GM12878 (cell line): ENCODE data around the gene SETD5. TPM values are rescaled to one million over a fixed set of nuclear protein-coding genes. Genes with fewer than 3 reads are reported as not detected.

Experiments used
- ATAC-seq: fragments of 200-7000 bp; cut with Tn5 transposase; 3 replicates; pipeline ENCODE4 v1.9.1; 2020; ENCODE audit warnings: mild to moderate bottlenecking, moderate library complexity
- BruUV-seq: library from RNA; stranded (reverse); fragments of 400-500 nt; replicated peaks from 2 replicates; lab custom pipeline; 2021; lab: Mats Ljungman, UMichigan
- CTCF ChIA-PET: fragments of 300-600 bp; sonication (Branson Sonifier 250); formaldehyde crosslinking; extraction: SDS; loops from one replicate; lab custom pipeline; 2021; ENCODE audit warnings: inconsistent platforms; lab: Yijun Ruan, JAX
- POLR2A ChIA-PET: fragments of 350-600 bp; formaldehyde crosslinking; extraction: SDS; loops from one replicate; lab custom pipeline; 2021; ENCODE audit warnings: inconsistent platforms; lab: Charles Lee
- RAD21 ChIA-PET: fragments of 300-600 bp; sonication (Branson Sonifier 250); formaldehyde crosslinking; loops from one replicate; lab custom pipeline; 2023; ENCODE audit warnings: antibody characterized with exemption; ENCODE audit not compliant: unreplicated experiment; lab: Charles Lee
- SMC1A ChIA-PET: fragments of 300-600 bp; sonication (Branson Sonifier 250); formaldehyde crosslinking; loops from one replicate; lab custom pipeline; 2023; ENCODE audit not compliant: unreplicated experiment, uncharacterized antibody; lab: Charles Lee
- DNase-seq: peaks from one replicate; pipeline ENCODE4 v3.0.0-alpha.2; 2011; ENCODE audit warnings: low read depth, low spot score
- FAIRE-seq: peaks from 3 replicates; lab custom pipeline; 2011; peaks lifted over from hg19 to GRCh38; lab: Jason Lieb, UNC
- H2AFZ ChIP-seq: 2 replicates; pipeline ENCODE4 v1.6.0; 2011; ENCODE audit warnings: low read depth, low read length, control low read depth; ENCODE audit not compliant: control insufficient read depth
- H3K27ac ChIP-seq: 2 replicates; pipeline ENCODE4 v1.5.1; 2011; ENCODE audit warnings: control low read depth; ENCODE audit not compliant: control insufficient read depth, insufficient read depth
- H3K27me3 ChIP-seq, 2 experiments: replicated peaks in 1 of 2; 2 replicates each; pipeline versions ENCODE4 v1.6.0 to v1.6.1; 2011; ENCODE audit warnings: low read length in 1 of 2; ENCODE audit not compliant: control insufficient read depth in 2 of 2, insufficient read depth in 2 of 2
- H3K36me3 ChIP-seq, 2 experiments: 2 replicates each; pipeline ENCODE4 v1.5.1; 2011; ENCODE audit warnings: low read length in 1 of 2; ENCODE audit not compliant: control insufficient read depth in 2 of 2, insufficient read depth in 2 of 2
- H3K4me1 ChIP-seq: 2 replicates; pipeline ENCODE4 v1.6.1; 2011; ENCODE audit warnings: mild to moderate bottlenecking, low read length, moderate library complexity, mixed read lengths; ENCODE audit not compliant: control insufficient read depth, insufficient read depth
- H3K4me2 ChIP-seq: 2 replicates; pipeline ENCODE4 v1.6.0; 2011; ENCODE audit warnings: control low read depth; ENCODE audit not compliant: control insufficient read depth, insufficient read depth
- H3K4me3 ChIP-seq: fragments of 200-600 bp; sonication (generic); 2 replicates; pipeline ENCODE4 v1.5.1; 2016
- H3K79me2 ChIP-seq: 2 replicates; pipeline ENCODE4 v1.6.0; 2011; ENCODE audit warnings: low read length; ENCODE audit not compliant: control insufficient read depth, insufficient read depth
- H3K9ac ChIP-seq: 2 replicates; pipeline ENCODE4 v1.8.0; 2011; ENCODE audit warnings: low read length, control low read depth, mixed read lengths; ENCODE audit not compliant: control insufficient read depth, insufficient read depth
- H3K9me3 ChIP-seq: replicated peaks from 3 replicates; pipeline ENCODE4 v1.5.1; 2011; ENCODE audit warnings: mild to moderate bottlenecking, low read length; ENCODE audit not compliant: control insufficient read depth, insufficient read depth
- H4K20me1 ChIP-seq: 2 replicates; pipeline ENCODE4 v1.6.0; 2011; ENCODE audit not compliant: control insufficient read depth, insufficient read depth
- BHLHE40 ChIP-seq, 2 experiments: fragments of 450-650 bp in 1 of 2; IDR thresholded peaks; 2 replicates each; pipeline ENCODE4 v1.6.1; 2011 to 2017; ENCODE audit warnings: low read depth in 2 of 2, borderline replicate concordance in 1 of 2, improper control_type of control experiment in 1 of 2, low read length in 1 of 2, mild to moderate bottlenecking in 1 of 2
- GABPA ChIP-seq: IDR thresholded peaks from 2 replicates; pipeline ENCODE4 v1.6.1; 2014; ENCODE audit warnings: antibody characterized with exemption, low read depth, mild to moderate bottlenecking, inconsistent platforms
- JUNB ChIP-seq: IDR thresholded peaks from 2 replicates; pipeline ENCODE4 v1.6.1; 2016; ENCODE audit warnings: antibody characterized with exemption, mild to moderate bottlenecking
- LARP7 ChIP-seq: fragments of 450-650 bp; IDR thresholded peaks from 2 replicates; pipeline ENCODE4 v1.6.1; 2017; ENCODE audit warnings: mild to moderate bottlenecking
- NFIC ChIP-seq: IDR thresholded peaks from 2 replicates; pipeline ENCODE4 v1.6.1; 2012; ENCODE audit warnings: low read depth, mild to moderate bottlenecking, inconsistent platforms, low read length, moderate library complexity
- PAX5 ChIP-seq: IDR thresholded peaks from 2 replicates; pipeline ENCODE4 v1.6.1; 2011; ENCODE audit warnings: low read depth, low read length, borderline replicate concordance
- PAX8 ChIP-seq: fragments of 450-650 bp; IDR thresholded peaks from 2 replicates; pipeline ENCODE4 v1.6.1; 2017; ENCODE audit warnings: mild to moderate bottlenecking, moderate library complexity
- RAD21 ChIP-seq: IDR thresholded peaks from 2 replicates; pipeline ENCODE4 v1.6.1; 2011; ENCODE audit warnings: mild to moderate bottlenecking, low read depth, low read length, moderate library complexity; ENCODE audit not compliant: insufficient read depth
- RAD51 ChIP-seq: fragments of 450-650 bp; IDR thresholded peaks from 2 replicates; pipeline ENCODE4 v1.6.1; 2016; ENCODE audit warnings: moderate library complexity, mild to moderate bottlenecking, inconsistent platforms
- SIN3A ChIP-seq: IDR thresholded peaks from 2 replicates; pipeline ENCODE4 v1.6.1; 2012; ENCODE audit warnings: low read depth, low read length, improper control_type of control experiment
- SMC3 ChIP-seq: IDR thresholded peaks from 2 replicates; pipeline ENCODE4 v1.6.1; 2011; ENCODE audit warnings: low read length, improper control_type of control experiment, borderline replicate concordance
- SREBF1 ChIP-seq: IDR thresholded peaks from 2 replicates; pipeline ENCODE4 v1.6.1; 2012; ENCODE audit warnings: mild to moderate bottlenecking, low read length
- ZSCAN29 ChIP-seq: fragments of 450-650 bp; IDR thresholded peaks from 2 replicates; pipeline ENCODE4 v1.6.1; 2017; ENCODE audit warnings: mild to moderate bottlenecking, moderate library complexity
- WGBS: methylation state at CpG from one replicate; pipeline ENCODE4 v1.1.6; 2016; ENCODE audit warnings: low lambda C conversion rate; ENCODE audit not compliant: insufficient replicate concordance, insufficient coverage; ENCODE audit errors: missing lambda C conversion rate; 5-methylcytosine and 5-hydroxymethylcytosine counted together
- in situ Hi-C: fragments of 300-500 bp; cut with MboI; formaldehyde crosslinking; loops from 9 replicates; pipeline ENCODE4 v1.14.3; 2018; ENCODE audit warnings: mixed read lengths
- intact Hi-C: fragments of 100-400 bp; cut with micrococcal nuclease; formaldehyde crosslinking; loops from one replicate; pipeline ENCODE4 v1.14.2; 2022; ENCODE audit not compliant: unreplicated experiment
- polyA plus RNA-seq, 11 experiments: library from polyadenylated mRNA; depleted of rRNA in 4 of 11; unstranded in 6 of 11; stranded (reverse) in 5 of 11; fragments of >200 nt; fragmentation: Nextera tagmentation in 4 of 11; fragmentation: Illumina TruSeq in 1 of 11; extraction: Ambion mirVana in 4 of 11; extraction: Trizol in 1 of 11; gene quantifications; 1 replicate in 1 of 11; 2 replicates in 10 of 11; pipeline versions ENCODE4 v1.2.1 to v1.2.3, GENCODE V29; 2011 to 2016; ENCODE audit warnings: inconsistent platforms in 2 of 11, missing spikeins in 2 of 11, low read depth in 1 of 11
- total RNA-seq, 4 experiments: library from RNA; depleted of rRNA in 3 of 4; stranded (reverse); fragments of >200 nt in 3 of 4; fragmentation: Illumina TruSeq in 1 of 4; extraction: Trizol in 1 of 4; gene quantifications; 2 replicates each; pipeline versions ENCODE4 v1.2.1 to v1.2.3, GENCODE V29; 2013 to 2021
- TF ChIP-seq, protein P1 (sequence below): fragments of 450-650 bp; IDR thresholded peaks from 2 replicates; pipeline ENCODE4 v1.6.1; 2017; ENCODE audit warnings: mild to moderate bottlenecking

SETD5 gene
- total and polyA plus RNA-seq, 10 of the 15 experiments (the other 5 are each of a cell fraction or from before 2014, with no cell fraction given) = 8.2 to 94.0 (median 55.4) TPM

DNA sequence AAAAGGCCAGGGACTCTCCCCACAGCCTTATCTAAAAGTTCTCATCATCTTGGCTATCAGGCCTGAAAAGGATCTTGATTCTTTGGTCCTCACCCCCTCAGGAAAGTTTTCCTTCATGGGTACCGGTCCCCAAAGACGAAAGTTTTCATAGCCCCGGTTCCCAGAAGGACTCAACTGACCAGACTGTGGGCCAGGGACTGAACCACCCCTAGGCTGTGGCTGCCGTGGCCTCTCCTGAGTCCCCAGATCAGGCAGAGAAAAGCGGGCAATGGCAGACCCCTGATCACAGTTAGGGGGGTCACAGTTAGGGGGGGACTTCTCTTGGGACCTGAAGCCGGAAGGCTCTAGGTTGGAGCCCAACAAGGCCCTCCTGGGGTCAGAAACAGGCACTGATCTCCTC, 101.4 kb downstream of the SETD5 start:
- Histone ChIP-seq H3K36me3 (no peaks in the 10 kb centered on the region), H3K4me1 (no peaks in the 10 kb centered on the region), H2AFZ (no peak overlapping the region), H3K27ac (no peak overlapping the region), H3K79me2 (no peaks in the 10 kb centered on the region), H3K9me3 (no peaks in the 10 kb centered on the region), H3K27me3 (peaks cover 1 to 8% of the 10 kb centered on the region in 2 experiments), H4K20me1 (no peaks in the 10 kb centered on the region), H3K4me3 (no peak overlapping the region), H3K4me2 (no peak overlapping the region), H3K9ac (no peak overlapping the region)
- 64% methylated on average over 6 of the region's 6 CpGs for WGBS
- POLR2A ChIA-PET = no interaction called here
- in situ Hi-C loops (no loop called here), intact Hi-C loops (loop anchor here (2.0 kb wide), 1 partner anchor 146 kb away; no protein-coding TSS in a partner anchor)
- DNase-seq (no peak), FAIRE-seq (no peak), ATAC-seq (no peak)
- RAD21 ChIA-PET = no interaction called here
- no TSS peak for BruUV-seq
- SMC1A ChIA-PET = interaction anchor here (1.3 kb wide), 1 partner anchor 145 kb away, joined by 3 read pairs; no protein-coding TSS in a partner anchor
- TF ChIP-seq ZSCAN29 = no peak
- TF ChIP-seq, protein P1, sequence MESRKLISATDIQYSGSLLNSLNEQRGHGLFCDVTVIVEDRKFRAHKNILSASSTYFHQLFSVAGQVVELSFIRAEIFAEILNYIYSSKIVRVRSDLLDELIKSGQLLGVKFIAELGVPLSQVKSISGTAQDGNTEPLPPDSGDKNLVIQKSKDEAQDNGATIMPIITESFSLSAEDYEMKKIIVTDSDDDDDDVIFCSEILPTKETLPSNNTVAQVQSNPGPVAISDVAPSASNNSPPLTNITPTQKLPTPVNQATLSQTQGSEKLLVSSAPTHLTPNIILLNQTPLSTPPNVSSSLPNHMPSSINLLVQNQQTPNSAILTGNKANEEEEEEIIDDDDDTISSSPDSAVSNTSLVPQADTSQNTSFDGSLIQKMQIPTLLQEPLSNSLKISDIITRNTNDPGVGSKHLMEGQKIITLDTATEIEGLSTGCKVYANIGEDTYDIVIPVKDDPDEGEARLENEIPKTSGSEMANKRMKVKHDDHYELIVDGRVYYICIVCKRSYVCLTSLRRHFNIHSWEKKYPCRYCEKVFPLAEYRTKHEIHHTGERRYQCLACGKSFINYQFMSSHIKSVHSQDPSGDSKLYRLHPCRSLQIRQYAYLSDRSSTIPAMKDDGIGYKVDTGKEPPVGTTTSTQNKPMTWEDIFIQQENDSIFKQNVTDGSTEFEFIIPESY = no peak
- TF ChIP-seq SREBF1 = no peak
- TF ChIP-seq NFIC = no peak
- TF ChIP-seq RAD51 = no peak
- no peak for TF ChIP-seq SMC3
- TF ChIP-seq LARP7 = no peak
- TF ChIP-seq BHLHE40 (IDR thresholded peaks at IDR 0.05; ENCODE audit: borderline replicate concordance in 1 of 2, low read depth in 2 of 2, low read length in 1 of 2) = no peak
- TF ChIP-seq SIN3A = no peak
- TF ChIP-seq JUNB = no peak
- TF ChIP-seq RAD21 = no peak
- TF ChIP-seq GABPA = no peak
- TF ChIP-seq PAX5 = no peak
- TF ChIP-seq PAX8 = no peak
- CTCF ChIA-PET = interaction anchor here (0.6 kb wide), 1 partner anchor 17 kb away, joined by 3 read pairs; no protein-coding TSS in a partner anchor
